ENCODE measurements around the gene MDH2. TPM values are rescaled to one million over a fixed set of nuclear protein-coding genes. Genes with fewer than 3 reads are reported as not detected.
A peak's percentile ranks its signal among the peaks of the same experiment; 100 is the strongest.
"Not testable (repeated sequence)": the region's sequence is repeated elsewhere in the genome, so short reads cannot be mapped to it uniquely, and the experiment has no call there.

The MDH2 gene
- total RNA-seq = 100 to 1,000 TPM; 162 to 170 TPM

GRCh38 chr7:76047811-76048667 lies at the start of gene MDH2, which contains the start of gene STYXL1:
Gene MDH2, plus strand, starts transcription at chr7:76048106. Its CDS starts 55 bp downstream, at chr7:76048161.
Gene STYXL1, minus strand, starts transcription at chr7:76048000. Its CDS starts 17,477 bp downstream, at chr7:76030523.
- Mint-ChIP-seq H3K4me1 (ENCODE audit: low read depth) (peaks cover 49% of the 10 kb centered on the region), H3K27me3 (ENCODE audit: low read depth) (no peaks in the 10 kb centered on the region), H3K27ac (peak within 1 kb of the TSS; percentile 94), H3K4me3 (peak within 1 kb of the TSS; percentile 96 to 98), H3K9me3 (peaks cover 0 to 2% of the 10 kb centered on the region in 2 donors), H3K36me3 (ENCODE audit: insufficient read depth in 2 of 2) (peaks cover 11 to 14% of the 10 kb centered on the region in 2 donors)
- DNase-seq = peak; percentile 94 to 96
- ATAC-seq (replicated peaks in 1 of 2) = peak; percentile 98 to 99

GRCh38 chr7:76000566-76000965 lies 47.3 kb upstream of the MDH2 start:
- Mint-ChIP-seq H3K4me3 (no peak overlapping the region), H3K36me3 (ENCODE audit: insufficient read depth in 2 of 2) (peaks cover 5 to 8% of the 10 kb centered on the region in 2 donors), H3K27me3 (ENCODE audit: low read depth) (no peaks in the 10 kb centered on the region), H3K27ac (no peak overlapping the region), H3K9me3 (no peaks in the 10 kb centered on the region), H3K4me1 (ENCODE audit: low read depth) (peaks cover 10% of the 10 kb centered on the region)
- peak in 1 of 2 donors; percentile 9 for ATAC-seq (replicated peaks in 1 of 2)
- DNase-seq = no peak

DNA sequence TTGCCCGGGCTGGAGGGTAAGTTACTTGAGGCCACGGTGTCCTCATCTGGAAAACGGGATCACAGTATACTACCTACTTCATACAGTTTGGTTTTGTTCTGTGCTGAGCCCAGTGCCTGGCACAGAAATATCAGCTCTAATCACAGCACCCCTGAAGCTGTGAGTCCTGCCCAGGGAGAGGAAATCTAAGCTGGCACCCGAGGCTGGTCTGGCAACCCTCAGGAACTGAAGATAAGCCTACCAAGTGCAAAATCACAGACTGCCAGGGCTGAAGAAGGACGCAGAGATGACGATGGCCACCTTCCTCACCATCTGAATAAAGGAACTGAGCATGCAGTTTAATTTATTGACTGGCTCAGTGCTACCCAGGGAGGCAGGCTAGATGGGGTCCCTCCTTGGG lies 45.8 kb upstream of the MDH2 start:
- peaks cover 5% of the 10 kb centered on the region for H3K4me1 Mint-ChIP-seq (ENCODE audit: low read depth)
- no peak for DNase-seq
- H3K9me3 Mint-ChIP-seq = no peaks in the 10 kb centered on the region
- peaks cover 5 to 8% of the 10 kb centered on the region in 2 donors for H3K36me3 Mint-ChIP-seq (ENCODE audit: insufficient read depth in 2 of 2)
- no peak for ATAC-seq (replicated peaks in 1 of 2)
- no peak overlapping the region for H3K27ac Mint-ChIP-seq
- H3K4me3 Mint-ChIP-seq = no peak overlapping the region
- H3K27me3 Mint-ChIP-seq (ENCODE audit: low read depth) = no peaks in the 10 kb centered on the region

DNA sequence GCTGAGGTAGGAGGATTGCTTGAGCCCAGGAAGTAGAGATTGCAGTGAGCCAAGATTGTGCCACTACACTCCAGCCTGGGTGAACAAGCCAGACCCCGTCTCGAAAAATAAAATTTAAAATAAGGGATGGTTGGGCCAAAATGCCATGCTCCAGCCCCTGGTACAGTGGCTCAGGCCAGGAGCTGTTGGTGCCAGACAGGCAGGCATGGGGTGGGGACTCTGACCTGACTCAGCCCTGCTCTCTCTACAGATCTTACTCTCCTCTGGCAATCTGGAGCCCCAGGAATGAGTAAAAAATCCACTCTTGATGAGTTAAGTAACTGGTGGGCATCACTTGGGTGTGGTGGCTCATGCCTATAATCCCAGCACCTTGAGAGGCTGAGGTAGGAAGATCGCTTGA lies 45.1 kb upstream of the MDH2 start:
- H3K4me1 Mint-ChIP-seq (ENCODE audit: low read depth) = peaks cover 4% of the 10 kb centered on the region
- no peak overlapping the region for H3K4me3 Mint-ChIP-seq
- peaks cover 2 to 8% of the 10 kb centered on the region in 2 donors for H3K36me3 Mint-ChIP-seq (ENCODE audit: insufficient read depth in 2 of 2)
- ATAC-seq (replicated peaks in 1 of 2) = peak in 1 of 2 donors; percentile 54
- DNase-seq = no peak
- no peaks in the 10 kb centered on the region for H3K27me3 Mint-ChIP-seq (ENCODE audit: low read depth)
- H3K9me3 Mint-ChIP-seq = no peaks in the 10 kb centered on the region
- H3K27ac Mint-ChIP-seq = no peak overlapping the region

GRCh38 chr7:76003351-76003750 lies 44.6 kb upstream of the MDH2 start:
- Mint-ChIP-seq H3K9me3 (no peaks in the 10 kb centered on the region), H3K4me3 (no peak overlapping the region), H3K27ac (no peak overlapping the region), H3K36me3 (ENCODE audit: insufficient read depth in 2 of 2) (peaks cover 2 to 8% of the 10 kb centered on the region in 2 donors), H3K27me3 (ENCODE audit: low read depth) (no peaks in the 10 kb centered on the region), H3K4me1 (ENCODE audit: low read depth) (peaks cover 10% of the 10 kb centered on the region)
- no peak for DNase-seq
- ATAC-seq (replicated peaks in 1 of 2) = peak in 1 of 2 donors; percentile 9

GRCh38 chr7:76005004-76005403 lies 42.9 kb upstream of the MDH2 start:
- not testable (repeated sequence) for H3K36me3 Mint-ChIP-seq (ENCODE audit: insufficient read depth in 2 of 2); ATAC-seq (replicated peaks in 1 of 2); H3K27me3 Mint-ChIP-seq (ENCODE audit: low read depth); H3K9me3 Mint-ChIP-seq; DNase-seq; H3K4me3 Mint-ChIP-seq; H3K27ac Mint-ChIP-seq
- H3K4me1 Mint-ChIP-seq (ENCODE audit: low read depth) = peaks cover 26% of the 10 kb centered on the region

GRCh38 chr7:76008156-76008687 lies 39.7 kb upstream of the MDH2 start:
- Mint-ChIP-seq H3K27ac (no peak overlapping the region), H3K4me3 (peak overlapping the region; percentile 66 to 70)

GRCh38 chr7:76009672-76010600 lies 38.0 kb upstream of the MDH2 start:
- H3K36me3 Mint-ChIP-seq (ENCODE audit: insufficient read depth in 2 of 2) = peaks cover 3 to 10% of the 10 kb centered on the region in 2 donors
- peak overlapping the region; percentile 66 to 70 for H3K4me3 Mint-ChIP-seq
- DNase-seq = no peak
- peaks cover 13% of the 10 kb centered on the region for H3K27me3 Mint-ChIP-seq (ENCODE audit: low read depth)
- no peak overlapping the region for H3K27ac Mint-ChIP-seq
- ATAC-seq (replicated peaks in 1 of 2) = no peak
- no peaks in the 10 kb centered on the region for H3K9me3 Mint-ChIP-seq
- peaks cover 43% of the 10 kb centered on the region for H3K4me1 Mint-ChIP-seq (ENCODE audit: low read depth)

More at GRCh38 chr7:76008156-76008687, 39.7 kb upstream of the MDH2 start:
- Mint-ChIP-seq H3K9me3 (no peaks in the 10 kb centered on the region), H3K4me1 (ENCODE audit: low read depth) (peaks cover 43% of the 10 kb centered on the region), H3K27me3 (ENCODE audit: low read depth) (peaks cover 13% of the 10 kb centered on the region), H3K36me3 (ENCODE audit: insufficient read depth in 2 of 2) (peaks cover 0 to 11% of the 10 kb centered on the region in 2 donors)
- peak; percentile 42 to 59 for ATAC-seq (replicated peaks in 1 of 2)
- DNase-seq = peak; percentile 33 to 42

GRCh38 chr7:76011442-76011861 lies 36.5 kb upstream of the MDH2 start:
- Mint-ChIP-seq H3K9me3 (no peaks in the 10 kb centered on the region), H3K36me3 (ENCODE audit: insufficient read depth in 2 of 2) (peaks cover 3 to 6% of the 10 kb centered on the region in 2 donors), H3K27ac (no peak overlapping the region), H3K27me3 (ENCODE audit: low read depth) (peaks cover 13% of the 10 kb centered on the region), H3K4me1 (ENCODE audit: low read depth) (peaks cover 43% of the 10 kb centered on the region), H3K4me3 (no peak overlapping the region)
- DNase-seq (no peak), ATAC-seq (replicated peaks in 1 of 2) (no peak)

DNA sequence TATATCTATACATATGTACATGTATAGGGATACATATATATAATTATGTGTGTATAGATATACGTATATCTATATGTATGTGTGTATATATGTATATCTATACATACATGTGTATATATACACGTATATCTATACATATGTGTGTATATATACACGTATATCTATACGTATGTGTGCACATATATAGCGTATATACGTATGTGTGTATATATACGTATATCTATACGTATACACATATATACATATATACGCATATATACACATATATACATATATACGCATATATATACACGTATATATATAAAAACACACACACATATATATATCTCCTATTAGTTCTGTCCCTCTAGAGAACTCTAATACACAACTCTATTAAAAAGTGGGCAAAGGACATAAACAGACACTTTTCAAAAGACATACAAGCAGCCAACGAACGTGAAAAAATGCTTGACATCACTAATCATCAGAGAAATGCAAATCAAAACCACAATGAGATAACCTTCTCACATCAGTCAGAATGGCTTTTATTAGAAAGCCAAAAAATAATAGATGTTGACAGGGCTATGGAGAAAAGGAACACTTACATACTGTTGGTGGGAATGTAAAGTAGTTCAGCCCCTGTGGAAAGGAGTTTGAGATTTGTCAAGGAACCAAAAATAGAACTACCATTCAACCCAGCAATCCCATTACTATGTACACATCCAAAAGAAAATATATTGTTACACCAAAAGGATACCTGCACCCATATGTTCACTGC lies 31.5 kb upstream of the MDH2 start:
- ATAC-seq (replicated peaks in 1 of 2) (no peak), DNase-seq (no peak)
- H3K4me3 Mint-ChIP-seq = no peak overlapping the region
- H3K36me3 Mint-ChIP-seq (ENCODE audit: insufficient read depth in 2 of 2) = peaks cover 6 to 8% of the 10 kb centered on the region in 2 donors
- peaks cover 14% of the 10 kb centered on the region for H3K4me1 Mint-ChIP-seq (ENCODE audit: low read depth)
- H3K27ac Mint-ChIP-seq = no peak overlapping the region
- H3K27me3 Mint-ChIP-seq (ENCODE audit: low read depth) = peaks cover 1% of the 10 kb centered on the region
- H3K9me3 Mint-ChIP-seq = no peaks in the 10 kb centered on the region

GRCh38 chr7:76018520-76018919 lies 29.4 kb upstream of the MDH2 start:
- not testable (repeated sequence) for DNase-seq; ATAC-seq (replicated peaks in 1 of 2); H3K4me3 Mint-ChIP-seq; H3K27ac Mint-ChIP-seq; H3K9me3 Mint-ChIP-seq; H3K27me3 Mint-ChIP-seq (ENCODE audit: low read depth)
- Mint-ChIP-seq H3K36me3 (ENCODE audit: insufficient read depth in 2 of 2) (peaks cover 7 to 10% of the 10 kb centered on the region in 2 donors), H3K4me1 (ENCODE audit: low read depth) (peaks cover 10% of the 10 kb centered on the region)

Data from activated T-cell treated with anti-CD3 and anti-CD28 coated beads, Interleukin-2, amount 50 U/mL, for 72 hours (primary cell).